HL-60/S4 (cell line): ENCODE results near the gene NLGN1.

ENCODE experiments used
- in situ Hi-C: fragments of 300-500 bp; cut with MboI; formaldehyde crosslinking; loops from 2 replicates; pipeline ENCODE4 v1.14.3; 2022; ENCODE audit warnings: low sequenced_read_pairs

NLGN1 gene

GRCh38 chr3:173825730-173826129 is 428.2 kb downstream of the NLGN1 start:
- in situ Hi-C loops, result no loop called here

- in situ Hi-C loops, result no loop called here
Observed at GRCh38 chr3:173826416-173826815, 428.9 kb downstream of the NLGN1 start.

DNA sequence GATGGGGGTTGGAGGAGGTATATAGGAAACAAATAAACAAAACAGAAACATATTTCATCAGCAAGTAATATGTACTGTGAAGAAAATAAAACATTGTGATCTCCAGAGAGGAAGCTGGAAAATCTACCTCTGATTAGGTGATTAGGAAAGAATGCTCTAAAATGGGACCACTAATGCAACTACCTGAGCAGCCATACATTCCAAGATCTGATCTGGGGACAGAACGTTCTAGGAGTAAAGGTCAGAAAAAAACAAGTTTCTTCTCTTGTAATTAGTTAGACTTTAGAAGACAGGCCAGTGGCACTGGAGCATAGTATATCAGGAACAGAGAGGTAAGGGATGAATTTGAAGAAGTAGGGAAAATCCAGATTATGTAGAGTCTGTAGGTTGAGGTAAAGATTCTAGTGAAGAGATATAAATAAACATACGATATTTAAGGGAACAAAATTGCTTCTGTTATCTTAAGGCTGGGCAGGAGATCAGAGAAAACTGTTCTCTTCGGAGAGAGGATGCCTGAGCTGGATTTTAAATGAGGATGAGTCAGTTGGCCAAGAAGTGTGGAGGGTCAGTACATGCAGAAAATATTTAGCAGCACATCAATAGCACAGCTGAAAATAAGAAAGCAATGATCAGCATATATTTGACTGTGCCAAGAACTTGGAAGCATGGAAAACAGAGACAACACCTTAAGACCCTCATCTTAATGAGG is 429.5 kb downstream of the NLGN1 start:
- in situ Hi-C loops, result no loop called here

DNA sequence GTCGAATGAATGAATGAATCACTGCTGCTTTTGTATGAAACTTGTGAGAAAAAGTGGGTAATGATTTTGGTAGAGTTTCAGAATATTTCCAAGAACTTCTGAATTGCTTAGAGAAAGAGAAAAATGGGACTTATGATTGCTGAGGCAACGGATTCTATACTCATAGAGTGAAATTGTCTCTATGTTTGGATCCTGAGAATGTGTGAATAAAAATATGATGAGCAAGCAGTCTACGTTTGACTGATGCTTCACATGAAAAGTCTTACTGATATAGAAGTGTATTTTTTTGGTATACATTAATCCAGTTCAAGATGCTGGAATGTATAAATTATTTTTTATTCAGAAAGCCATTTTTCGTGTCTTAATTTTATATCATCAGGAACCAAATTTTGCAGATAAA is 441.1 kb downstream of the NLGN1 start:
- in situ Hi-C loops, result no loop called here

- in situ Hi-C loops, result no loop called here
Observed at GRCh38 chr3:173839859-173840258, 442.3 kb downstream of the NLGN1 start.

- in situ Hi-C loops, result no loop called here
Observed at GRCh38 chr3:173841334-173841733, 443.8 kb downstream of the NLGN1 start.

DNA sequence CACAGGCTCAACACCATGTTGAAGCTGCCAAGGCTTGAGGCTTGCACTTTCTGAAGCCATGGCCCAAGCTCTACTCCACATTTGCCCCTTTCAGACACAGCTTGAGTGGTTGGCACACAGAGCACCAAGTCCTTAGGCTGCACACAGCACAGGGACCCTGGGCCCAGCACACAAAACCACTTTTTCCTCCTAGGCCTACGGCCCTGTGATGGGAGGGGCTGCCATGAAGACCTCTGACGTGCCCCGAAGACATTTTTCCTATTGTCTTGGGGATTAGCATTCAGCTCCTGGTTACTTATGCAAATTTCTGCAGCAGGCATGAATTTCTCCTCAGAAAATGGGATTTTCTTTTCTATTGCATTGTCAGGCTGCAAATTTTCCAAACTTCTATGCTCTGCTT is 445.5 kb downstream of the NLGN1 start:
- in situ Hi-C loops, result no loop called here

GRCh38 chr3:173846584-173846983 is 449.0 kb downstream of the NLGN1 start:
- in situ Hi-C loops, result no loop called here

DNA sequence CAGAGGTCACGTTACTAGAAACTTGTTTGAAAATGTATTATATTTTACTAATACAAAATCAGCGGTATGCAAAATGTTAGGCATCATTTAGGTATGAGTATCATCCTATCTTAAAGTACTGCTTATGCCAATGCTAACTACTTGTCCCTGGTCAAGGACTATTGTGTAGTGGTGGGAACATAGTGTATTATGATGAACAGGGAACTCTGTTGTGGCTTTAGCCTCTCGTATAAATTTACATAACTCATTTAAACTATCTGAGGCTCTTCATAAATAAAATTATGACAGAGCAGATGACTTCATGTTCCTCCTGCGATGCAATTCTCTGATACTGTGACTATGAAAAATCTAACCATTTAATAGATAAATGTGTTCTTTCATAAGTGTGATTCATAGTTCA is 451.9 kb downstream of the NLGN1 start:
- in situ Hi-C loops, result no loop called here

GRCh38 chr3:173857154-173857553 is 459.6 kb downstream of the NLGN1 start:
- in situ Hi-C loops, result no loop called here

- in situ Hi-C loops, result no loop called here
Observed at GRCh38 chr3:173862701-173863100, 465.2 kb downstream of the NLGN1 start.

- in situ Hi-C loops, result no loop called here
Observed at GRCh38 chr3:173863551-173863950, 466.0 kb downstream of the NLGN1 start.

- in situ Hi-C loops, result no loop called here
Observed at GRCh38 chr3:173865900-173866498, 468.5 kb downstream of the NLGN1 start.

GRCh38 chr3:173869766-173870165 is 472.2 kb downstream of the NLGN1 start:
- in situ Hi-C loops, result no loop called here

DNA sequence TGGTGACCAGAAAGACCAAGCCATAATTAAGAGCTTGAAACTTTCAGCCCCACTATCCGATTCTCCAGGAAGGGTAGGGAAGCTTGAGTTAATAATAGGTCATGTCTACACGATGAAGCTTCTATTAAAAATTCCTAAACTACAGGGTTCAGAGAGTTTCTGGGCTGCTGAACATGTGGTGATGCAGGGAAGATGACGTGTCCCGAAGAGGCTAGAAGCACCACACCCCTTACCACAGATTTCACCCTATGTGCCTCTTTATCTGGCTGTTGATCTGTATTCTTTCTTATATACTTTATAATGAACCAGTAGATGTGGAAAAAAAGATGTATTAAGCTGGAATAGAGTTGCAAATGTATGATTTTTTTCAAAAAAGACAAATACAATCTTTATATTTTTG is 473.4 kb downstream of the NLGN1 start:
- in situ Hi-C loops, result no loop called here

GRCh38 chr3:173875790-173876189 is 478.2 kb downstream of the NLGN1 start:
- in situ Hi-C loops, result no loop called here

DNA sequence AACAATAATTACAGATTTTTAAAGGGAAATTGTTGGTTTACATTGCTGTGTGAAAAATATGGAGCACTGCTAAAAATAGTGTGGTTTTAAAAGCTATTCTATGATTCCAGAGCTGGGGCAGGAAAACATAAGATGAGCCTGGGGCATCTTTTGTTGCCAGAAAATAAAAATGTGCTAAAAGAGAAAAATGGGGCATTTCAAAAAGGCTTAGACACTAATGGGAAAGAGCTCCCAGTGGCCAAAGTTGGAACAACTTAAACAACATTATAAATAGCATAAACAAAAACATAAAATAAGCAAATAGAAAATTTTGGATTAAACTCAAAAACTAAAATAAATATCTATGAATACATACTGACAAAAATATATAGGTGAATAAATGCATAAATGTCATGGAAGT is 478.9 kb downstream of the NLGN1 start:
- in situ Hi-C loops, result no loop called here

DNA sequence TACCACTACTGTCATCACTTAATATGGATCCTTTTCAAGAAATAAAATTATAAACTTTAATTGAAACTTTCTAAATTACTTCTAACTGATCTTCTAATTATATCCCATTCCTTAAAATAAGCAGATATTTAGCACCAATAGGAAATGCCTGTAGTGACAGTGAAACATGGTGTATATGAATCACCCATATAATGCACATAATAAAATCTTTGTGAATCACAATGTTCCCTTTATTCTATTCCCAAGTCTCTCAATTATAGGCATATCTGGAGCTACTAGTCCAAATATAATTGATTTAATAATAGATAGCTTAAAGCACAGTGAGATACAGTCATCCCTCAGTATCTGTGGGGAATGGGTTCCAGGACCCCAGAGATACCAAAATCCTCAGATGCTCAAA is 490.3 kb downstream of the NLGN1 start:
- in situ Hi-C loops, result no loop called here

DNA sequence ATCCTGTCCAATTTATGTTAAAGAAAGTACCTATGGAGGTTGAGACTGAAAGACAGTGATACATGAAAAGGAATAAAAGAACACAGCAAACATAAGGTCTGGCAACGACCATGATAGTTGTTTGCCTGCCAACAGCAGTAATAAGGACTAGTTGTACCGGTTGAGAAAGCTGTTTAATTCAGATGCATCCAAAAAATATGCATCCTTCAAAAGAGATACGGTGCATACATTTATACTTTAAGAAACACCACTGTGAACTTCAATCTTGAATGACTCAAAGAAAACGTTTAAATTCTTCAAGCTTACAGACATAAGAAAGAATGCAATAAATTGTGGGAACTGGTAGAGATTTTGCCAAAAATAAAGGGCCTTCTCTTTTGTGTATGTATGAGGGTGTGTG is 492.1 kb downstream of the NLGN1 start:
- in situ Hi-C loops, result no loop called here

DNA sequence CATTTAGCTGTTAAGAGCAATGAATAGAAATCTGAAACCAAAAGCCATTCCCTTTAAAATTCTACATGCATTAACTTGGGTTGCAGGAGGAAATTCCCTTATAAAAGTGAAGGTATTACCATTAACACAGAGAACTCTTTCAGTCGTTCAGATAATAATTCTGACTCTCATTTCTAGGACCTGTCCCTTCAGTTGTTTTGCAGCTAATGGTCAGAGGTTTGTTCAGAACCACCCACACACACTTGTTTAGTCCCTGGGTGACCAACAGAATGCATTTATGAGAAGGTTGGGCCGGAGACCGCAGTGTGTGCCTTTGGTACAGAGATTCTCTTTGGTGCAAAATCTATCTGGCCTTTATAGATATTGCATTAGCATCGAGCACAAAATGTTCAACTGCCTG is 492.5 kb downstream of the NLGN1 start:
- in situ Hi-C loops, result no loop called here

DNA sequence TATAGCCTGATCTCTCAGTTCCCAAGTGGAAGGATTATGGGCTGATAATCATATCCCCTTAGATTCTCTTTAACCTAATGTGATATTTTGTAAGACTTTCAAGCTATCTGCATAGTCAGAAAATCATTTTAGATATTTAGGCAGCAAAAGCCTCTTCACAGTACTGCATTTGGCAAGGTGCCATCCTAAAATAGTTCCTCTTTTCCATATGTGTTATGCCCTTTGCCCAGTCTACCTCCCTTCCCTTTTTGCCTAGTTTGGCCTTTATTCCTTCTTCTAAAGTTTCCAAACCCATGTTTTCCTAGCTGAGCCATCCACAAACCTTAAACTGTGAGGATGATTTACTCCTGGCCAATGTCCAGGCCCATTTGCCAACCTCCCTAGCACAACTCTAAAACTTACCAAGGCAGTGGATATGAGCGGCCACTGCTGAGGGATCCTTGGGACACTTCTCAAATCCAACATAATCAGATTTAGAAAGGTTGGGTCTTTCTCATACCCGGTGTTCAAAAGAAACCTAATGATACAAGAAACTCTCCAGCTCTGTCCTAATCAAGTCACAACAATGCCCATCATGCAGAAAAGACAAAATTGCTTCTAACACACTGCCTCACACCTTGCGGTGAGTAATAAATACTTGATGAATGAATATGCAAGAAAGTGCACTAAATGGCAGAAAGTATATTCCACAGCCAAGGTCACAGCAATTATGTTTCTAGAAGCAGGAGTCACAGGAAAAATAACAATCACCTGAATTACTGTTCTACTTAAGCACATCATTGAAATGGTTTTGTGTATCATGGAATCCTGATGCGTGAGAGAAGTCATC is 493.9 kb downstream of the NLGN1 start:
- in situ Hi-C loops, result no loop called here

DNA sequence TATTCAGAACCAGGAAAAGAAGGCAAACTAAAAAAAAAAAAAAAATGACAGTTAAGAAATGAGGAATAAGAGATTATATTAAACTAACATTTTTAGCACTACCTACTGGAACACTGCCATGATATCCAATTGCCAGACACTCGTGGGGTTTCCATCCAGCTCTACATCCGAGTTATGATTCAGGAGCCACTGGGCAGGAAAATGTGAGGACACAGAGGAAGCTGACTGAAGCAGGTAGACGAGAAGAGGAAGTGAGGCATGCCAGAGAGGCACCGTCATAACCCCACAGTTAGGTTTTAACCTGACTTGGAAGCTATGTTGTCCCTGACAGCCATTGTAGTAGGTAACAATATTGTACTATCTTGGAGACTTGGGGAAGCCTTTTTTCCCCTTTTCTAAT is 495.0 kb downstream of the NLGN1 start:
- in situ Hi-C loops, result no loop called here
